SK-N-SH (cell line): ENCODE measurements around the gene ZG16. TPM values are rescaled to one million over a fixed set of nuclear protein-coding genes. Genes with fewer than 3 reads are reported as not detected.

Experiments used
- CTCF ChIP-seq: fragments of 200-600 bp; sonication (generic); IDR thresholded peaks from 2 replicates; pipeline ENCODE4 v1.6.1; 2017; ENCODE audit warnings: antibody characterized with exemption, mild to moderate bottlenecking, moderate library complexity
- EP300 ChIP-seq, 2 experiments: IDR thresholded peaks; 2 replicates each; pipeline versions ENCODE4 v1.4.0 to v1.6.1; 2012; ENCODE audit warnings: borderline replicate concordance in 1 of 2, low read depth in 1 of 2, low read length in 1 of 2
- EZH2phosphoT487 ChIP-seq: fragments of 200-600 bp; sonication (generic); IDR thresholded peaks from 2 replicates; pipeline ENCODE4 v1.6.1; 2017; ENCODE audit warnings: low read depth, mixed run types, mild to moderate bottlenecking, antibody characterized with exemption, moderate library complexity, borderline replicate concordance
- FOXM1 ChIP-seq: IDR thresholded peaks from 2 replicates; pipeline ENCODE4 v1.4.0; 2012; ENCODE audit warnings: low read depth, mild to moderate bottlenecking
- GABPA ChIP-seq: IDR thresholded peaks from 2 replicates; pipeline ENCODE4 v1.4.0; 2012; ENCODE audit warnings: low read depth, mild to moderate bottlenecking
- MAX ChIP-seq: IDR thresholded peaks from 2 replicates; pipeline ENCODE4 v1.4.0; 2012; ENCODE audit warnings: low read depth
- MXI1 ChIP-seq: IDR thresholded peaks from 2 replicates; pipeline ENCODE4 v1.6.1; 2012; ENCODE audit warnings: mild to moderate bottlenecking, low read depth, low read length, improper control_type of control experiment
- NRF1 ChIP-seq: IDR thresholded peaks from 2 replicates; pipeline ENCODE4 v1.6.1; 2012; ENCODE audit warnings: low read depth, mild to moderate bottlenecking, low read length
- RCOR1 ChIP-seq: fragments of 150-350 bp; IDR thresholded peaks from 2 replicates; pipeline ENCODE4 v1.6.1; 2017; ENCODE audit warnings: antibody characterized with exemption, low read length
- REST ChIP-seq: IDR thresholded peaks from 2 replicates; pipeline ENCODE4 v1.6.1; 2012; ENCODE audit warnings: mild to moderate bottlenecking, low read depth, low read length, moderate library complexity
- RFX5 ChIP-seq: IDR thresholded peaks from 2 replicates; pipeline ENCODE4 v1.6.1; 2012; ENCODE audit warnings: mild to moderate bottlenecking, improper control_type of control experiment, low read length
- RXRA ChIP-seq: IDR thresholded peaks from 2 replicates; pipeline ENCODE4 v1.4.0; 2012; ENCODE audit warnings: low read depth, mild to moderate bottlenecking, borderline replicate concordance
- SMC3 ChIP-seq: IDR thresholded peaks from 2 replicates; pipeline ENCODE4 v1.6.1; 2012; ENCODE audit warnings: low read depth, low read length, improper control_type of control experiment
- TCF12 ChIP-seq: IDR thresholded peaks from 2 replicates; pipeline ENCODE4 v1.4.0; 2012
- TEAD4 ChIP-seq: IDR thresholded peaks from 2 replicates; pipeline ENCODE4 v1.4.0; 2012; ENCODE audit warnings: mild to moderate bottlenecking, borderline replicate concordance; ENCODE audit not compliant: insufficient read depth
- YY1 ChIP-seq: IDR thresholded peaks from 2 replicates; pipeline ENCODE4 v1.4.0; 2012; ENCODE audit warnings: low read depth, mild to moderate bottlenecking
- polyA plus RNA-seq, 3 experiments: library from polyadenylated mRNA; depleted of rRNA; stranded (reverse); fragments of >200 nt; gene quantifications; 2 replicates each; pipeline ENCODE4 v1.2.3, GENCODE V29; 2012

ZG16 gene
- polyA plus RNA-seq, 1 of the 3 experiments (the other 2 are of a cell fraction): not detected

- TF ChIP-seq REST (peak; percentile 7; the same call in 1 of the 2 replicates), MAX (0 out of 2 replicates have a peak, but pooled peaks have one; percentile 72), CTCF (peak; percentile 69), EZH2phosphoT487 (no peak), RFX5 (no peak), TEAD4 (no peak), FOXM1 (peak; percentile 36; the same call in 1 of the 2 replicates), SMC3 (peak; percentile 37; the same call in 1 of the 2 replicates), MXI1 (peak; percentile 87), EP300 (IDR thresholded peaks at IDR 0.05; ENCODE audit: borderline replicate concordance in 1 of 2, low read depth in 1 of 2, low read length in 1 of 2) (no peak), RCOR1 (no peak), GABPA (peak; percentile 93), NRF1 (peak; percentile 96), RXRA (no peak), TCF12 (no peak), YY1 (peak; percentile 90)
- TF ChIP-seq, all 33 proteins: peak for 16
Measured at GRCh38 chr16:29790183-29790948, 12.3 kb downstream of the ZG16 start, which contains the start of gene KIF22 (continued).
